HepG2 (cell line): ENCODE measurements around the gene TENM3. TPM values are rescaled to one million over a fixed set of nuclear protein-coding genes. Genes with fewer than 3 reads are reported as not detected.

Experiments used
- ATAC-seq: fragments of 200-7000 bp; cut with Tn5 transposase; 3 replicates; pipeline ENCODE4 v1.9.1; 2020; ENCODE audit warnings: mild to moderate bottlenecking, moderate library complexity
- BruUV-seq: library from RNA; stranded (reverse); fragments of 400-500 nt; replicated peaks from 2 replicates; lab custom pipeline; 2021; lab: Mats Ljungman, UMichigan
- CTCF ChIA-PET: fragments of 300-600 bp; formaldehyde crosslinking; extraction: SDS; loops from one replicate; lab custom pipeline; 2021; ENCODE audit warnings: low total read pairs, inconsistent platforms, low intra/inter-chr PET ratio; lab: Yijun Ruan, JAX
- POLR2A ChIA-PET: fragments of 350-600 bp; sonication (Branson Sonifier 250); formaldehyde crosslinking; loops from one replicate; lab custom pipeline; 2020; ENCODE audit warnings: antibody characterized with exemption, inconsistent platforms; lab: Yijun Ruan, JAX
- DNase-seq: peaks from one replicate; pipeline ENCODE4 v3.0.0-alpha.2; 2015; ENCODE audit warnings: low spot score
- FAIRE-seq: peaks from 3 replicates; lab custom pipeline; 2011; peaks lifted over from hg19 to GRCh38; lab: Jason Lieb, UNC
- H2AFZ ChIP-seq: one replicate; pipeline ENCODE4 v1.6.1; 2011; ENCODE audit warnings: low read length, inconsistent platforms
- H3K27ac ChIP-seq: fragments of 300-600 bp; 3 replicates; pipeline ENCODE4 v1.8.0; 2011; ENCODE audit warnings: mixed run types, mild to moderate bottlenecking, mixed read lengths, low read length, inconsistent platforms; ENCODE audit not compliant: insufficient read depth; ENCODE audit errors: extremely low read length
- H3K27me3 ChIP-seq, 2 experiments: fragments of 200-600 bp in 1 of 2; 2 replicates in 1 of 2; 3 replicates in 1 of 2; pipeline versions ENCODE4 v1.6.0 to v1.8.0; 2011; ENCODE audit warnings: low read length in 2 of 2, mild to moderate bottlenecking in 2 of 2, moderate library complexity in 2 of 2, inconsistent platforms in 1 of 2; ENCODE audit not compliant: insufficient read depth in 2 of 2, control insufficient read depth in 1 of 2
- H3K36me3 ChIP-seq, 2 experiments: fragments of 200-600 bp in 1 of 2; replicated peaks in 1 of 2; 2 replicates in 1 of 2; 3 replicates in 1 of 2; pipeline versions ENCODE4 v1.5.1 to v1.8.0; 2011; ENCODE audit warnings: low read length in 2 of 2, inconsistent platforms in 1 of 2; ENCODE audit not compliant: insufficient read depth in 2 of 2, control insufficient read depth in 1 of 2
- H3K4me1 ChIP-seq: 2 replicates; pipeline ENCODE4 v1.5.1; 2012; ENCODE audit warnings: low read length, inconsistent platforms; ENCODE audit not compliant: insufficient read depth
- H3K4me2 ChIP-seq: 2 replicates; pipeline ENCODE4 v1.6.0; 2011; ENCODE audit warnings: low read depth, low read length, inconsistent platforms
- H3K4me3 ChIP-seq, 3 experiments: fragments of 200-600 bp in 1 of 3; sonication (generic), shearing (Covaris generic) in 1 of 3; replicated peaks in 1 of 3; 2 replicates each; pipeline ENCODE4 v1.5.1; 2011 to 2016; ENCODE audit warnings: low read length in 3 of 3, inconsistent platforms in 2 of 3, low read depth in 2 of 3, mild to moderate bottlenecking in 2 of 3, control low read depth in 1 of 3, mixed read lengths in 1 of 3; ENCODE audit not compliant: insufficient read depth in 1 of 3
- H3K79me2 ChIP-seq: one replicate; pipeline ENCODE4 v1.6.1; 2011; ENCODE audit warnings: low read length, inconsistent platforms; ENCODE audit not compliant: insufficient read depth
- H3K9ac ChIP-seq: 2 replicates; pipeline ENCODE4 v1.6.0; 2011; ENCODE audit warnings: mild to moderate bottlenecking, low read depth, low read length, inconsistent platforms; ENCODE audit not compliant: insufficient read depth
- H3K9me3 ChIP-seq: 2 replicates; pipeline ENCODE4 v1.5.1; 2012; ENCODE audit warnings: mild to moderate bottlenecking, low read length
- H4K20me1 ChIP-seq: 2 replicates; pipeline ENCODE4 v1.6.0; 2011; ENCODE audit warnings: inconsistent platforms, mild to moderate bottlenecking, low read length, moderate library complexity; ENCODE audit not compliant: insufficient read depth
- KLF11 ChIP-seq: IDR thresholded peaks from 2 replicates; pipeline ENCODE4 v1.6.1; 2016; ENCODE audit warnings: missing compliant biosample characterization
- NFIB ChIP-seq: sonication (generic); formaldehyde crosslinking; IDR thresholded peaks from 2 replicates; pipeline ENCODE4 v1.9.0; 2021; ENCODE audit warnings: missing genetic modification reagents, mild to moderate bottlenecking, borderline replicate concordance
- SIN3B ChIP-seq: fragments of 150-350 bp; IDR thresholded peaks from 2 replicates; pipeline ENCODE4 v1.6.1; 2014; ENCODE audit warnings: low read length
- SNAPC5 ChIP-seq: sonication (generic); formaldehyde crosslinking; IDR thresholded peaks from 2 replicates; pipeline ENCODE4 v1.8.1; 2023; ENCODE audit warnings: mild to moderate bottlenecking, missing genetic modification reagents, borderline replicate concordance
- UBTF ChIP-seq: sonication (generic); formaldehyde crosslinking; IDR thresholded peaks from 2 replicates; pipeline ENCODE4 v1.4.0; 2020; ENCODE audit warnings: mild to moderate bottlenecking, missing genetic modification reagents
- ZNF292 ChIP-seq: sonication (generic); formaldehyde crosslinking; IDR thresholded peaks from 2 replicates; pipeline ENCODE4 v1.8.1; 2022; ENCODE audit warnings: mild to moderate bottlenecking, low read depth, missing genetic modification reagents, borderline replicate concordance
- WGBS: methylation state at CpG from one replicate; pipeline ENCODE4 v1.1.6; 2017; ENCODE audit warnings: low lambda C conversion rate; 5-methylcytosine and 5-hydroxymethylcytosine counted together
- in situ Hi-C: cut with HindIII; loops from 2 replicates; pipeline ENCODE4 v1.10.0; 2017; ENCODE audit warnings: low pct_unique_long_range_greater_than_20kb; ENCODE audit not compliant: extremely low pct_ligation_motif_present
- intact Hi-C: fragments of 100-400 bp; cut with micrococcal nuclease; formaldehyde crosslinking; loops from one replicate; pipeline ENCODE4 v1.10.0; 2022; ENCODE audit not compliant: unreplicated experiment
- polyA plus RNA-seq, 8 experiments: library from polyadenylated mRNA; depleted of rRNA in 3 of 8; stranded (reverse) in 7 of 8; unstranded in 1 of 8; fragments of >200 nt; fragmentation: Illumina TruSeq in 4 of 8; extraction: Trizol in 4 of 8; gene quantifications; 2 replicates each; pipeline versions ENCODE4 v1.2.1 to v1.2.3, GENCODE V29; 2011 to 2016; ENCODE audit warnings: low read depth in 4 of 8, missing spikeins in 1 of 8, mixed read lengths in 1 of 8; ENCODE audit not compliant: insufficient read depth in 1 of 8
- total RNA-seq, 5 experiments: library from RNA; depleted of rRNA; stranded (reverse); fragments of >200 nt; fragmentation: Illumina TruSeq; extraction: Trizol; gene quantifications; 2 replicates each; pipeline ENCODE4 v1.2.3, GENCODE V29; 2016; ENCODE audit warnings: low read depth in 1 of 5
- TF ChIP-seq, protein P1 (sequence below): sonication (generic); formaldehyde crosslinking; IDR thresholded peaks from 2 replicates; pipeline ENCODE4 v1.4.0; 2020; ENCODE audit warnings: mild to moderate bottlenecking, missing genetic modification reagents, borderline replicate concordance
- TF ChIP-seq, protein P2 (sequence below): sonication (generic); formaldehyde crosslinking; IDR thresholded peaks from 2 replicates; pipeline ENCODE4 v1.5.0; 2020; ENCODE audit warnings: missing genetic modification reagents

Gene TENM3
- total and polyA plus RNA-seq, 2 of the 13 experiments (the other 11 are each of a cell fraction or from before 2014, with no cell fraction given), result 0.04 TPM; not detected in 1

GRCh38 chr4:182231080-182231479 lies 12.1 kb upstream of the TENM3 start (continued):
- TF ChIP-seq SNAPC5 (CRISPR knock-in tag) (no peak), ZNF292 (no peak)
- TF ChIP-seq, protein P1, sequence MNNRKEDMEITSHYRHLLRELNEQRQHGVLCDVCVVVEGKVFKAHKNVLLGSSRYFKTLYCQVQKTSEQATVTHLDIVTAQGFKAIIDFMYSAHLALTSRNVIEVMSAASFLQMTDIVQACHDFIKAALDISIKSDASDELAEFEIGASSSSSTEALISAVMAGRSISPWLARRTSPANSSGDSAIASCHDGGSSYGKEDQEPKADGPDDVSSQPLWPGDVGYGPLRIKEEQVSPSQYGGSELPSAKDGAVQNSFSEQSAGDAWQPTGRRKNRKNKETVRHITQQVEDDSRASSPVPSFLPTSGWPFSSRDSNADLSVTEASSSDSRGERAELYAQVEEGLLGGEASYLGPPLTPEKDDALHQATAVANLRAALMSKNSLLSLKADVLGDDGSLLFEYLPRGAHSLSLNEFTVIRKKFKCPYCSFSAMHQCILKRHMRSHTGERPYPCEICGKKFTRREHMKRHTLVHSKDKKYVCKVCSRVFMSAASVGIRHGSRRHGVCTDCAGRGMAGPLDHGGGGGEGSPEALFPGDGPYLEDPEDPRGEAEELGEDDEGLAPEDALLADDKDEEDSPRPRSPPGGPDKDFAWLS (CRISPR knock-in tag), result no peak

DNA sequence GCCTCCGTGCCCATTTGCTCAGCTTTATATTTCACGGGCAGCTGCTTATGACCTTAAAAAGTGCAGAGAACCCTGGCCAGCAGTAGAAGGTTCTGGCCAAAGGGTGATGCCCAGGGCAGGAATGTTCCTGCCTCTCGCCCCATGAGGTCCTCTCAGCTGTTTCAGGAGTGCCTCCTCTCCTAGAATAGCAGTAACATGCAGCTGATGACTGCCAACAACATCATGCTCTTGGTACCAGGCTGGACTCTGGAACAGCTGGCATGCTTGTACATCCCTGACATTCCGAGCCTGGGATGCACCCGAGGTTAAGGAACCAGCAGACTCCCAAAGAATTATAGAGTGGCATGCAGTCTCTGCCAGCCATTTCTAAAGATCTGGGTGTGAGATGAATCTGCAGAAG lies 11.7 kb upstream of the TENM3 start:
- ChIA-PET POLR2A (no interaction called here), CTCF (no interaction called here)
- H3K79me2 ChIP-seq, result no peaks in the 10 kb centered on the region
- ATAC-seq (no peak), DNase-seq (no peak), FAIRE-seq (no peak)
- H4K20me1 ChIP-seq, result no peaks in the 10 kb centered on the region
- no TSS peak for BruUV-seq
- no peaks in the 10 kb centered on the region for H3K36me3 ChIP-seq
- in situ Hi-C loops, result no loop called here
- no peak overlapping the region for H3K27ac ChIP-seq
- WGBS, result 15% methylated on average over 4 of the region's 5 CpGs
- H3K4me1 ChIP-seq, result no peaks in the 10 kb centered on the region
- TF ChIP-seq UBTF (CRISPR knock-in tag) (no peak), NFIB (CRISPR knock-in tag) (no peak), KLF11 (no peak), SIN3B (no peak)
- TF ChIP-seq, protein P2, sequence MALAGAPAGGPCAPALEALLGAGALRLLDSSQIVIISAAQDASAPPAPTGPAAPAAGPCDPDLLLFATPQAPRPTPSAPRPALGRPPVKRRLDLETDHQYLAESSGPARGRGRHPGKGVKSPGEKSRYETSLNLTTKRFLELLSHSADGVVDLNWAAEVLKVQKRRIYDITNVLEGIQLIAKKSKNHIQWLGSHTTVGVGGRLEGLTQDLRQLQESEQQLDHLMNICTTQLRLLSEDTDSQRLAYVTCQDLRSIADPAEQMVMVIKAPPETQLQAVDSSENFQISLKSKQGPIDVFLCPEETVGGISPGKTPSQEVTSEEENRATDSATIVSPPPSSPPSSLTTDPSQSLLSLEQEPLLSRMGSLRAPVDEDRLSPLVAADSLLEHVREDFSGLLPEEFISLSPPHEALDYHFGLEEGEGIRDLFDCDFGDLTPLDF (CRISPR knock-in tag), result no peak
- H2AFZ ChIP-seq, result no peak overlapping the region
- intact Hi-C loops, result no loop called here
- no peak overlapping the region for H3K9ac ChIP-seq
- peaks cover 0 to 3% of the 10 kb centered on the region in 2 experiments; a peak in 1 of 5 replicates for H3K27me3 ChIP-seq
- no peak overlapping the region for H3K4me2 ChIP-seq
- no peaks in the 10 kb centered on the region for H3K9me3 ChIP-seq
- H3K4me3 ChIP-seq, result no peak overlapping the region
